ENCODE data around the gene ZRANB3.
A peak's percentile ranks its signal among the peaks of the same experiment; 100 is the strongest.

ZRANB3 gene

GRCh38 chr2:135530313-135531230 is at the start of gene ZRANB3:
ZRANB3 (minus strand) TSS chr2:135531218.
- DNase-seq (ENCODE audit: extremely low read depth, low read depth): peak; percentile 98
- H3K4me3 ChIP-seq (replicated peaks; ENCODE audit: low read depth, low read length): peak within 1 kb of the TSS; percentile 85
- no peak for TF ChIP-seq CTCF (IDR thresholded peaks at IDR 0.05; ENCODE audit: low read depth, low read length, missing control alignments)

GRCh38 chr2:135573620-135574019 is 42.6 kb upstream of the ZRANB3 start:
- no peak overlapping the region for H3K4me3 ChIP-seq (replicated peaks; ENCODE audit: low read depth, low read length)
- no peak for TF ChIP-seq CTCF (IDR thresholded peaks at IDR 0.05; ENCODE audit: low read depth, low read length, missing control alignments)
- DNase-seq (ENCODE audit: extremely low read depth, low read depth): no peak

GRCh38 chr2:135570884-135571283 is 39.9 kb upstream of the ZRANB3 start:
- no peak for DNase-seq (ENCODE audit: extremely low read depth, low read depth)
- no peak overlapping the region for H3K4me3 ChIP-seq (replicated peaks; ENCODE audit: low read depth, low read length)
- TF ChIP-seq CTCF (IDR thresholded peaks at IDR 0.05; ENCODE audit: low read depth, low read length, missing control alignments): no peak

- no peak for TF ChIP-seq CTCF (IDR thresholded peaks at IDR 0.05; ENCODE audit: low read depth, low read length, missing control alignments)
- peak; percentile 15 for DNase-seq (ENCODE audit: extremely low read depth, low read depth)
- H3K4me3 ChIP-seq (replicated peaks; ENCODE audit: low read depth, low read length): no peak overlapping the region
Measured at GRCh38 chr2:135563793-135564192, 32.8 kb upstream of the ZRANB3 start.

GRCh38 chr2:135561925-135562324 is 30.9 kb upstream of the ZRANB3 start:
- no peak for DNase-seq (ENCODE audit: extremely low read depth, low read depth)
- TF ChIP-seq CTCF (IDR thresholded peaks at IDR 0.05; ENCODE audit: low read depth, low read length, missing control alignments): no peak

GRCh38 chr2:135557530-135557929 is 26.5 kb upstream of the ZRANB3 start:
- TF ChIP-seq CTCF (IDR thresholded peaks at IDR 0.05; ENCODE audit: low read depth, low read length, missing control alignments): no peak
- no peak for DNase-seq (ENCODE audit: extremely low read depth, low read depth)
- H3K4me3 ChIP-seq (replicated peaks; ENCODE audit: low read depth, low read length): no peak overlapping the region

More at GRCh38 chr2:135561925-135562324, 30.9 kb upstream of the ZRANB3 start:
- no peak overlapping the region for H3K4me3 ChIP-seq (replicated peaks; ENCODE audit: low read depth, low read length)

Measured in HFF-Myc (cell line).